Neural cell (in vitro differentiated cells): ENCODE measurements around the gene DLST. TPM values are rescaled to one million over a fixed set of nuclear protein-coding genes. Genes with fewer than 3 reads are reported as not detected.

Experiments used
- H2AFZ ChIP-seq: fragments of 200-600, 300-800 bp; sonication (generic), shearing (Covaris generic); 2 replicates; pipeline ENCODE4 v1.6.0; 2014; ENCODE audit warnings: low read depth, mild to moderate bottlenecking, antibody characterized with exemption, low read length, moderate library complexity
- H3F3A ChIP-seq: fragments of 200-600 bp; shearing (Covaris generic); 2 replicates; pipeline ENCODE4 v1.6.1; 2016; ENCODE audit warnings: mild to moderate bottlenecking, moderate library complexity, mixed read lengths, antibody characterized with exemption, low read length; ENCODE audit not compliant: insufficient read depth, poor library complexity, severe bottlenecking
- H3K27ac ChIP-seq: fragments of 200-600, 300-800 bp; sonication (generic), shearing (Covaris generic); 2 replicates; pipeline ENCODE4 v1.5.1; 2014; ENCODE audit warnings: mild to moderate bottlenecking, low read length, moderate library complexity
- H3K27me3 ChIP-seq: fragments of 300-800, 200-600 bp; sonication (generic), shearing (Covaris generic); 2 replicates; pipeline ENCODE4 v1.6.0; 2014; ENCODE audit warnings: mild to moderate bottlenecking, low read depth, low read length, moderate library complexity; ENCODE audit not compliant: insufficient read depth
- H3K36me3 ChIP-seq: fragments of 300-800, 200-600 bp; sonication (generic), shearing (Covaris generic); 2 replicates; pipeline ENCODE4 v1.5.1; 2014; ENCODE audit warnings: mild to moderate bottlenecking, antibody characterized with exemption, low read length, moderate library complexity; ENCODE audit not compliant: insufficient read depth
- H3K4me2 ChIP-seq: fragments of 300-800, 200-600 bp; sonication (generic), shearing (Covaris generic); 2 replicates; pipeline ENCODE4 v1.6.0; 2014; ENCODE audit warnings: mild to moderate bottlenecking, low read length
- H3K4me3 ChIP-seq: fragments of 300-800, 200-600 bp; sonication (generic), shearing (Covaris generic); 2 replicates; pipeline ENCODE4 v1.5.1; 2014; ENCODE audit warnings: mild to moderate bottlenecking, low read length, moderate library complexity
- H3K79me2 ChIP-seq: fragments of 200-600 bp; shearing (Covaris generic); replicated peaks from 2 replicates; pipeline ENCODE4 v1.6.0; 2014; ENCODE audit warnings: mild to moderate bottlenecking, low read length, moderate library complexity; ENCODE audit not compliant: insufficient read depth
- H3K9ac ChIP-seq: fragments of 300-800, 200-600 bp; sonication (generic), shearing (Covaris generic); 2 replicates; pipeline ENCODE4 v1.6.1; 2016; ENCODE audit warnings: mild to moderate bottlenecking, low read length, mixed read lengths
- H3K9me2 ChIP-seq: fragments of 200-600 bp; shearing (Covaris generic); 2 replicates; pipeline ENCODE4 v1.6.1; 2016; ENCODE audit warnings: mild to moderate bottlenecking, low read length, mixed read lengths; ENCODE audit not compliant: insufficient read depth
- H3K9me3 ChIP-seq: fragments of 200-600, 300-800 bp; sonication (generic), shearing (Covaris generic); 2 replicates; pipeline ENCODE4 v1.6.1; 2016; ENCODE audit warnings: mild to moderate bottlenecking, mixed run types, low read length, moderate library complexity, mixed read lengths
- H4K20me1 ChIP-seq: fragments of 200-600 bp; shearing (Covaris generic); 2 replicates; pipeline ENCODE4 v1.6.1; 2016; ENCODE audit warnings: mild to moderate bottlenecking, mixed run types; ENCODE audit not compliant: insufficient read depth
- EP300 ChIP-seq: fragments of 450-650 bp; conservative IDR thresholded peaks from 2 replicates; pipeline ENCODE4 v1.6.1; 2014; ENCODE audit warnings: antibody characterized with exemption, mild to moderate bottlenecking, moderate library complexity; ENCODE audit not compliant: poor library complexity, severe bottlenecking
- EZH2 ChIP-seq: fragments of 200-600, 300-800 bp; shearing (Covaris generic), sonication (generic); IDR thresholded peaks from 2 replicates; pipeline ENCODE4 v1.6.1; 2014; ENCODE audit warnings: antibody characterized with exemption, low read length, borderline replicate concordance, mild to moderate bottlenecking; ENCODE audit not compliant: insufficient read depth, poor library complexity, severe bottlenecking
- MXI1 ChIP-seq: fragments of 450-650 bp; conservative IDR thresholded peaks from 2 replicates; pipeline ENCODE4 v1.6.1; 2014; ENCODE audit warnings: antibody characterized with exemption, mild to moderate bottlenecking; ENCODE audit not compliant: poor library complexity, severe bottlenecking
- POLR2AphosphoS5 ChIP-seq: IDR thresholded peaks from 2 replicates; pipeline ENCODE4 v1.6.1; 2012
- RAD21 ChIP-seq: fragments of 450-650 bp; conservative IDR thresholded peaks from 2 replicates; pipeline ENCODE4 v1.6.1; 2014; ENCODE audit warnings: antibody characterized with exemption, mild to moderate bottlenecking, moderate library complexity
- SMC3 ChIP-seq: fragments of 450-650 bp; conservative IDR thresholded peaks from 2 replicates; pipeline ENCODE4 v1.6.1; 2014; ENCODE audit warnings: antibody characterized with exemption, mild to moderate bottlenecking, moderate library complexity; ENCODE audit not compliant: poor library complexity
- TAF1 ChIP-seq: IDR thresholded peaks from 2 replicates; pipeline ENCODE4 v1.6.1; 2012; ENCODE audit warnings: low read depth
- polyA plus RNA-seq: library from polyadenylated mRNA; depleted of rRNA; stranded (reverse); fragments of >200 nt; gene quantifications from 2 replicates; pipeline ENCODE4 v1.2.3, GENCODE V29; 2014
- TF ChIP-seq, protein P1 (sequence below): IDR thresholded peaks from 2 replicates; pipeline ENCODE4 v1.6.1; 2012; ENCODE audit warnings: borderline replicate concordance
- TF ChIP-seq, protein P2 (sequence below): fragments of 450-650 bp; IDR thresholded peaks from 2 replicates; pipeline ENCODE4 v1.5.1; 2014; ENCODE audit warnings: antibody characterized with exemption, mild to moderate bottlenecking, moderate library complexity; ENCODE audit not compliant: poor library complexity, severe bottlenecking

DLST gene
- polyA plus RNA-seq, 1 donor from 2014 or later = 59.7 TPM

DNA sequence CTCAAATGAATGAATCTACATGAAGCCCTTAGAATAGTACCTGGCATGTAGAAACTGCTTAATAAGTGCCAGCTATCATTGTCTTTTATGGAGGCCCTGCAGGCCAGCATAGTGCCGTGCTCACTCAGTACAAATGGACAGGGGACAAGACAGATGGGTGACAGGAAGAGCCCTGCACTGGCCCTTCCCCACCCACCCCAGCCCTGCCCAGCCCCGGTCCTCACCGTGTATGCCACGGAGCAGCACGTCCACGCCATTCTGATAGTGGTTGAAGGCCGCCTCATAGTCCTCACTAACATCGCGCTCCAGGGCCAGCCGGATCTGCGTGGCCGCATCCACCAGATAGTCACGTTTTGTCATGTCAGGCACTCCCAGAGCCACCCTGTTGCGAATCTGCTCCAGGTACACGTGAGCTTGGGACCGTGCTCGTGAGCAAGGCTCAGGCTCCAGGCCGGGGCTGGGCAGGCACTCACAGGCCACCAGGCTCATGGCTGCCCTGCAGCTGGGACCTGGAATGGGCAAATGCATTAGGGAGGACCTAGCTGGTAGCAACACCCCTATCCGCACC, 39.4 kb downstream of the DLST start:
- Histone ChIP-seq H3K27ac (no peak overlapping the region), H3K4me2 (no peak overlapping the region)
- TF ChIP-seq RAD21 (no peak), MXI1 (no peak), EP300 (no peak), SMC3 (no peak), EZH2 (no peak), TAF1 (no peak), POLR2AphosphoS5 (no peak)
- TF ChIP-seq, protein P1, sequence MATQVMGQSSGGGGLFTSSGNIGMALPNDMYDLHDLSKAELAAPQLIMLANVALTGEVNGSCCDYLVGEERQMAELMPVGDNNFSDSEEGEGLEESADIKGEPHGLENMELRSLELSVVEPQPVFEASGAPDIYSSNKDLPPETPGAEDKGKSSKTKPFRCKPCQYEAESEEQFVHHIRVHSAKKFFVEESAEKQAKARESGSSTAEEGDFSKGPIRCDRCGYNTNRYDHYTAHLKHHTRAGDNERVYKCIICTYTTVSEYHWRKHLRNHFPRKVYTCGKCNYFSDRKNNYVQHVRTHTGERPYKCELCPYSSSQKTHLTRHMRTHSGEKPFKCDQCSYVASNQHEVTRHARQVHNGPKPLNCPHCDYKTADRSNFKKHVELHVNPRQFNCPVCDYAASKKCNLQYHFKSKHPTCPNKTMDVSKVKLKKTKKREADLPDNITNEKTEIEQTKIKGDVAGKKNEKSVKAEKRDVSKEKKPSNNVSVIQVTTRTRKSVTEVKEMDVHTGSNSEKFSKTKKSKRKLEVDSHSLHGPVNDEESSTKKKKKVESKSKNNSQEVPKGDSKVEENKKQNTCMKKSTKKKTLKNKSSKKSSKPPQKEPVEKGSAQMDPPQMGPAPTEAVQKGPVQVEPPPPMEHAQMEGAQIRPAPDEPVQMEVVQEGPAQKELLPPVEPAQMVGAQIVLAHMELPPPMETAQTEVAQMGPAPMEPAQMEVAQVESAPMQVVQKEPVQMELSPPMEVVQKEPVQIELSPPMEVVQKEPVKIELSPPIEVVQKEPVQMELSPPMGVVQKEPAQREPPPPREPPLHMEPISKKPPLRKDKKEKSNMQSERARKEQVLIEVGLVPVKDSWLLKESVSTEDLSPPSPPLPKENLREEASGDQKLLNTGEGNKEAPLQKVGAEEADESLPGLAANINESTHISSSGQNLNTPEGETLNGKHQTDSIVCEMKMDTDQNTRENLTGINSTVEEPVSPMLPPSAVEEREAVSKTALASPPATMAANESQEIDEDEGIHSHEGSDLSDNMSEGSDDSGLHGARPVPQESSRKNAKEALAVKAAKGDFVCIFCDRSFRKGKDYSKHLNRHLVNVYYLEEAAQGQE = no peak
- TF ChIP-seq, protein P2, sequence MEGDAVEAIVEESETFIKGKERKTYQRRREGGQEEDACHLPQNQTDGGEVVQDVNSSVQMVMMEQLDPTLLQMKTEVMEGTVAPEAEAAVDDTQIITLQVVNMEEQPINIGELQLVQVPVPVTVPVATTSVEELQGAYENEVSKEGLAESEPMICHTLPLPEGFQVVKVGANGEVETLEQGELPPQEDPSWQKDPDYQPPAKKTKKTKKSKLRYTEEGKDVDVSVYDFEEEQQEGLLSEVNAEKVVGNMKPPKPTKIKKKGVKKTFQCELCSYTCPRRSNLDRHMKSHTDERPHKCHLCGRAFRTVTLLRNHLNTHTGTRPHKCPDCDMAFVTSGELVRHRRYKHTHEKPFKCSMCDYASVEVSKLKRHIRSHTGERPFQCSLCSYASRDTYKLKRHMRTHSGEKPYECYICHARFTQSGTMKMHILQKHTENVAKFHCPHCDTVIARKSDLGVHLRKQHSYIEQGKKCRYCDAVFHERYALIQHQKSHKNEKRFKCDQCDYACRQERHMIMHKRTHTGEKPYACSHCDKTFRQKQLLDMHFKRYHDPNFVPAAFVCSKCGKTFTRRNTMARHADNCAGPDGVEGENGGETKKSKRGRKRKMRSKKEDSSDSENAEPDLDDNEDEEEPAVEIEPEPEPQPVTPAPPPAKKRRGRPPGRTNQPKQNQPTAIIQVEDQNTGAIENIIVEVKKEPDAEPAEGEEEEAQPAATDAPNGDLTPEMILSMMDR = no peak

DNA sequence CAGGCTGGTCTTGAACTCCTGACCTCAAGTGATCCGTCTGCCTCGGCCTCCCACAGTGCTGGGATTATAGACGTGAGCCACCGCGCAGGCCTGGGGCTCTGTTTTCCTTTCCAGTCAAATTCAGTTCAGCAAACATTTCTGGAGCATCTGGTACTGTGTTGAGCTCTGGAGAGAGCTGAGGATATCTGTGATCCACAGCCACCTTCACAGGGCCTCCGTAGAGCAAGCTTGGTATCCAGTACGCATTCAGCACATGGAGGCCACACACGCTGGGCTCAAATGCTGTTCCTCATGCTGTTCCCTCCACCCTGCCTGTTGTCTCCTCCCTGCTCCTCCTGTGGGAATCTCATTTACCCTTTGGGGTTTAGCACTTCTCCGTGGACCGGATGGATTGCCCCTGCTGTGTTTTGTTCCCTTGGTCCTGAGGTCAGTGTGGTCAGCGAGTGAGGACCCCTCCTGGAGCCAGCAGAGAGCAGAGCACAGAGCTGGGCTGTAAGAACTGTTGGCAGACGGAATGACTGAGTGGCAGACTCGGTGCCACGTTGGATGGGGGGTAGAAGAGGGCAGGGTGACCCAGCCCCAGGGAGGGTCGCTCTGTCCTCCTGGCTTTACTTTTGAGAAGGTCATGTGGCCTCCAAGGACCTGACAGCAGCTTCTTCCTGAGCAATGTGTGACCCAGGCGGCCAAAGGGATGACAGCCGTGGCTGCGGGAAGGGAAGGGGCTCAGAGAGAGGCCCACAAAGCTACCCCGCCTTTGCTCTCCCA, 40.5 kb downstream of the DLST start:
- no peaks in the 10 kb centered on the region for H3K9me3 ChIP-seq
- peak overlapping the region; percentile 97 for H3K4me2 ChIP-seq
- peak overlapping the region; percentile 99 for H3K4me3 ChIP-seq
- H3K79me2 ChIP-seq = no peaks in the 10 kb centered on the region
- H3K27ac ChIP-seq = peak overlapping the region; percentile 71
- no peaks in the 10 kb centered on the region for H3F3A ChIP-seq
- no peak for TF ChIP-seq RAD21
- no peak for TF ChIP-seq SMC3
- TF ChIP-seq, protein P1 = no peak
- TF ChIP-seq, protein P2 = no peak
- TF ChIP-seq MXI1 = no peak
- TF ChIP-seq EZH2 = no peak
- TF ChIP-seq POLR2AphosphoS5 = no peak
- TF ChIP-seq TAF1 = no peak
- TF ChIP-seq EP300 = no peak
- peak overlapping the region; percentile 98 for H2AFZ ChIP-seq
- peak overlapping the region; percentile 96 for H3K9ac ChIP-seq
- no peaks in the 10 kb centered on the region for H3K9me2 ChIP-seq
- no peaks in the 10 kb centered on the region for H4K20me1 ChIP-seq
- no peaks in the 10 kb centered on the region for H3K27me3 ChIP-seq
- H3K36me3 ChIP-seq = no peaks in the 10 kb centered on the region

More for the DNA sequence above, 39.4 kb downstream of the DLST start:
- H3K27me3 ChIP-seq = no peaks in the 10 kb centered on the region
- no peak overlapping the region for H3K9ac ChIP-seq
- no peaks in the 10 kb centered on the region for H3K9me2 ChIP-seq
- no peaks in the 10 kb centered on the region for H3K9me3 ChIP-seq
- peak overlapping the region; percentile 21 for H3K4me3 ChIP-seq
- no peaks in the 10 kb centered on the region for H3K79me2 ChIP-seq
- H3K36me3 ChIP-seq = no peaks in the 10 kb centered on the region
- H4K20me1 ChIP-seq = no peaks in the 10 kb centered on the region
- no peaks in the 10 kb centered on the region for H3F3A ChIP-seq
- no peak overlapping the region for H2AFZ ChIP-seq
